ENCODE results near the gene ZBTB17.

- TF ChIP-seq CTCF (conservative IDR thresholded peaks at IDR 0.05; ENCODE audit: low read length) (peak; percentile 61; the same call in 1 of the 2 replicates), EZH2phosphoT487 (IDR thresholded peaks at IDR 0.05; ENCODE audit: borderline replicate concordance, low read depth, low read length) (no peak)
These were observed 520 bp downstream of the ZBTB17 start for GRCh38 chr1:15975358-15975804.

Data from OCI-LY7 (cell line).